GM21528 (cell line): ENCODE data around the gene NPAS1.
"Not testable (repeated sequence)": the region's sequence is repeated elsewhere in the genome, so short reads cannot be mapped to it uniquely, and the experiment has no call there.

ENCODE experiments used
- ATAC-seq: cut with Tn5 transposase; IDR thresholded peaks from one replicate; pipeline ENCODE4 v1.9.1; 2021; ENCODE audit warnings: mild to moderate bottlenecking, moderate library complexity; ENCODE audit not compliant: unreplicated experiment, low FRiP score

NPAS1 gene

DNA sequence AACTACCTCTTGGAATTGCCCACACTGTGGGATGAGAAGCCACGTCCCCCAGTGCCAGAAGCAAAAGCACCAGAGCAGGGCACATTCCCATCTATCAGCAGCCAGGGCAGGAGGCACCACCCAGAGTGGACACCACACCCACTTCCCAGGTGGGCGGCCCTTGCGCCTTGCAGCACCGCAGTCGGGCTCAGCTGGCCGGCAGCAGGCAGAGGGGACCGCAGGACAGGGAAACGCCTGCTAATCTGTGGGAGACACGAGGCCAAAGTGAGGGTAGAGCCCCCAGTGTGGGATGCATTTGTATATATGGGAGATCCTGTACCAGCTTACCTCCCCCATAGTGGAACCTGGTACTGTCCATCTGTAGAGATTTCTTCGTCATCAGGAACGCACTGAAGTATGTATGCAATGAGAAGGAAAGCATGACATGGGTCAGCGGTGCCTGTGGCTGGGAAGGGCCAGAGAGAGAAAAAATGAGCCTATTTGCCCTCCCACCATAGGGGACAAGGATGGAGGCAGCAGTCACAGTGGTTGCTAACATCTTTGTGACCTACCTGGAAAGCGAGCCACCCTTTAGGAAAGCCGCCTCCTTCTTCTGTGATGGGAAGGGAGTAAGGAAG lies 30.9 kb upstream of the NPAS1 start:
- no peak for ATAC-seq

DNA sequence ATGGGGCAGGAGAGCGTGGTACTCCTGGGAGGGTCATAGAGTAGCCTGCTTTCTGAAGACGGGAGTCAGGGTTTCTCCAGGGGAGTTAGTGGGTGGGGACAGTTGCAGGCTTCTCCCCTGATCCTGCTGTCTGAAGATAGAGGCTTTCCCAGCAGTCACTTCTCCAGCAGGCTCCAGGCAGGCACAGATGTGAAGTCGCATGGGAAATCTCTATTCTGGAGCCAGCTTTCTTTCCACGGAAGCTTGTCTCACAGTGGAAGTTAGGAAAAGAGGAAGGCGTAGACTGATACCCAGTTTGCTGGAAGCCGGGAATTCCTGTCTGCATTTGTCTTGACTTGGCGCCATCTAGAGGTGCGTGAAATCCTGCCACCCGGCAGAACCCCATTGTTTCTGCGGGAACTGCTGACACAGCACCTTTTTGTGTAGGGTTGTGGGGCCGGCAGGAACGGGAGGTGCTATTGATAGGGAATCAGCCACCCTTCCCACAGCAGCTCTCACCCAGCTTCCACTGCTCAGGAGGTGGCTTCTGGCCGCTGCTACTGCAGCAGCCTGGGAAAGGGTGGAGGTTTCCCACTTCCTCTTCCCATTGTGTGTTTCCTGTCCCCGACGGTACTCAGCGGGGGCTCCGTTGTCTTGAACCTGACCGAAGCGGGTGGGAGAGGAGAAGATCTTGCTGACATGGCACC lies 28.5 kb upstream of the NPAS1 start:
- no peak for ATAC-seq

DNA sequence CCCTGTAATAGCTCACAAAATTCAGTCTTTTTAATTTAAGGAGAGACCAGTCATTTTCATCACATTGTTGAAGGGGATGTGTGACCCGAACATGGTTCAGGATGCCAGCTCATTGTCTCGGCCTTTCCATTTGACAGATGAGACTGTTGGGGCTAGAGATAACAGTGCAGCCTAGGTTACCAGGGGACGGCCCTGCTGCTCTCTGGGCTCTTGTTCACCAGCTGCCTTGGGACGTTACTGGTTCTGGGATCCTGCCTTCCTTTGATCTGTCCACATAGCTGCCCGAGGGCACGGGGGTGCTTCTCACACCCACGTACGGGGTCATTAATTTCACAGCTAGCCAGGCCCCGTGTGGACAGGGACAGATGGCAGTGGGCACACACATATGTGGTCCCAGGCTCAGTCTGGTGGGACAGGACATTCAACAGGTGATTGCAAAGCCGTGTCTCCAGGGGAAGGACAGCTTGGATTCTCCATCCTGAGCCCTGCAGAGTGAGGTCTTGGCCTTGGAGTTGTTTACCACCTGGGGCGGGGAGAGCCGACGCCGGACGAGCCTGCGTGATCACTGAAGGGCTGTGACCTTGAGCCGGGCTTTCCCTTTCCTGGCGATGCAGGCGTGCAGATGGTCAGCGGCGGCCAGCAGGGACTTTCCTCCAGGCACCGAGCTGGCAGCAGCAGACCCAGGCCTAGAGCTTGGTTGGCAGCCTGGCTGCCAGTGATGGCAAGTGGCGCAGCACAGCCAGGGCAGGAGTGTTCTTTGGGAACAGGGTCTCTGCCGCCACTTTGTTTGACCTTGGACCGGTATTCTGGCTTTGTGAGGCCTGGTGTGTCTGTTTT lies 26.7 kb upstream of the NPAS1 start:
- ATAC-seq = no peak

DNA sequence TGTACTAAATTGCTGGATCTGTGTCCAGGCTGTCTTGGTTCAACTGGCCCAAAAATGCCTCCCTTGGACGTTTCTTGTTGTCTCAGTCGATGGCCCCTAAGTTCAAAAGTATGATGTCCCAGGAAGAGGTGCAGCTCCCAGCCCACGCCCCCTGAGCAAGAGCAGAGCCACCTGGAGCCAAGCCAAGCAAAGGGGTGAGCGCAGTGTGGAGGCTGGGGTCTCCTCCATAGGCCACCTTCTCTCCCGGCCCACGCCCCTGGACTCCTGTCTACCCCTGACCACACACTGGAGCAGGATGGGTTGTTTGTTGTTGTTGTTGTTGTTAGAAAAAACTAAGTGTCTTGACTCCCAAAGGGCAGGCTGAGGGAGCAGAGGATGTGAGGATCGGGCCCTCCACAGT lies 26.0 kb upstream of the NPAS1 start:
- ATAC-seq = no peak

DNA sequence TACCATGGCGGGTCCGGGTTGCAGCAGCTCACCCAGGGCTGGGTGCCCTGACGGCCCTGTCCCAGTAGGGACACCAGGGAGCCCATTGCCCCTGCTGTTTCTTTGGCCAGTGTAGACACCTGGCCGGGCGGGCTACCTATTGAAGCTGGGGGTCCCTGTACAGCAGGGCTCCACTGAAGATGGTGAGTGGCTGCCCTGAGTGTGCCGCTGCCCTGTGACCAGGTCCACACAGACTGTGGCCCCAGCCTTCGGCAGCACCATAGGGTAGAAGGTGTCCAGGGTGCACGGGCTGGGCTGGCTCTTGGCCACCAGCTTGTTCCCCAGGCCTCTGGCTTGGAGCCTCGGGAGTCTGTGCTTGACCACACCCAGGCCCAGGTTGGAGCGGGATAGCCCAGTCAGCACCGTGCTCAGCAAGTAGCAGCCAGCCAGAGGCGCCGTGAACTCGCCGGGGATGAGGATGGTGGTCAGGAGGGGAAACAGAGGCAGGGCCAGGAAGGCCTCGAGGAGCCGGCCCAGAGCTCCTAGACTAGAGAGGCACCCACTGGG lies 25.4 kb upstream of the NPAS1 start:
- no peak for ATAC-seq

DNA sequence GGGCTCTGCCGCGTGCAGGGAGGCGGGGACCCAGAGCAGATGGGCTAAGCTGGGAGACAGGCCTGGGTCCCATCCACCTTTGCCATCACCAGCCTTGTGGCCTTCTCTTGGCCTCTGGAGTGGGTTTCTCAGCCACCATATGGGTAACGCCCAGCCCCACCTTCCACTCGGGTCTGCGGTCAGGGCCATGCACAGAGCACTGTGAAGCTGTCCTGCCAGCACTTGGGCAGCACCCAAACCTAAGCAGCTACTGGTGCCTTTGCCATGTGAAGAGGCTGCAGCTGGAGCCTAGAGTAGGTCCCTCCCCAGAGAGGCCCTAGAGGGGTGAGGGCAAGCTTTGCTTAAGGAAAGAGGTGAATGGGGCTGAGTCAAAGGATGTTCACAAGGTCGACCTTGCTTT lies 24.1 kb upstream of the NPAS1 start:
- ATAC-seq = no peak

DNA sequence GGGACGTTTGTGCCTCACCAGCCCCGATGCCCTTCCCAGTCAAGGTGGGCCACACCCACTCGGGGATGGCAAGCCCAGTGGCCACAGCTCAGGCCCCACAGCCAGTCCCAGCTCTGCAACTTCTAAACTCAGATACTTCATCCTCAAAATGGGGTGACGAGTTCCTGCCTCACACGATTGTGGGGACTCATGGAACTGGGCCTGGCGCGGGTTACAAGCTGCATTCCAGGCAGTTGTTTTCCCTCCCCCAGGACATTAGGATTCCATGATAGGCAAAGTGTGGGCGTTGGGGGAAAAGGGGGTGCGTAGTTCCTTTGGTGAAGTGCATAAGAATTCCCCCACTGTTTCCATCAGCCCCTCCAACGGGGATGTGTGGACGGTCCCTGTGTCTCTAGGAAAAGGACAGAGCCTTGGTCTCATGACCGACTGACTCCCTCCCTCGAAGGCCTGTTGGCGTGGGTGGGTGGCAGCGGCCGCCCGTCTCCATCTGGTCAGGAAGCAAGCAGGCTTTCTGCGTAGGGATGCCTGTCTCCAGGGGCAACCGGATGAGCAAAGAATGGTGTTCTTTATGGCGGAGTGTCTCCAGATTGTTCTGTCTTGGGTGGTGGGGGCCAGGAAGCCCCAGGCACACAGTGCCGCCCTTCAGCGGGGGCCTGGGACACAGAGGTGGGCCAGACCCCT lies 21.1 kb upstream of the NPAS1 start:
- ATAC-seq = no peak

DNA sequence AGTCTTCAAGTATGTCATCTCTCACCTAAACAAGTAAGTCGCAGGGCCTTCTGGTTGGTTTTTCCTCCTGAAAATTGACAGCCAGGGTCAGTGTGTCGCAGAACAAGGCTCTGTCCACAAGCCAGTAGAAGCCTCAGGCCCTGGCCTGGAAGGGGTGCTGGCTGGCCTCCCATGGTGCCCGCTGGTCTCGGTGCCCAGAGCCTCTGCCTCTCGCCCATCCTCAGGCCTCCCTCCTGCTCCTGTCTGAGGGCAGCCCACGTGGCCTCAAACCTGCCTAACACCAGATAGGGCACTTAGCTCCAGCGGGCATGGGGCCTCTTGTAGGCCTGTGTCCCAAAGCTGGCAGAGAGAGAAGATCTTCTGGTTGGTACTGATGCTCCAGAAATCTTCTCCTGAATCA lies 20.3 kb upstream of the NPAS1 start:
- no peak for ATAC-seq

DNA sequence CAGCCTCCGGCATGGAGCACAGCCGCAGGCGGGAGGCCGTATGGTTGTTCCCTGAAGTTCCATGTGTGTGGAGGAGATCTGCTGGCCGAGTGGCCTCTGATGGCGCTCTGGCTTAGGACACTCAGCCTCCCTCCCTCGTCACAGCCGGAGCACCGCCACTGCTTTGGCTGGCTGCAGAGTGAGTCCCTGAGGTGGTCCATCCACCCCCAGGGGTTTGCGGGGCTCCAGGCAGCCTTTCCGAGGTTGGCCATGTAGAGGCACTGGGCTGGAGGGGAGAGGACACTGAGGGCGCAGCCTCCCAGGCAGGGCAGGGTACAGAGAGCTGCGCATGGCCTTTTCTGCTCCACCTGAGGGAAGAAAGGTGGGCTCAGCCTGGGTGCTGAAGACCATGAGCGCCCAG lies 19.8 kb upstream of the NPAS1 start:
- ATAC-seq = no peak

DNA sequence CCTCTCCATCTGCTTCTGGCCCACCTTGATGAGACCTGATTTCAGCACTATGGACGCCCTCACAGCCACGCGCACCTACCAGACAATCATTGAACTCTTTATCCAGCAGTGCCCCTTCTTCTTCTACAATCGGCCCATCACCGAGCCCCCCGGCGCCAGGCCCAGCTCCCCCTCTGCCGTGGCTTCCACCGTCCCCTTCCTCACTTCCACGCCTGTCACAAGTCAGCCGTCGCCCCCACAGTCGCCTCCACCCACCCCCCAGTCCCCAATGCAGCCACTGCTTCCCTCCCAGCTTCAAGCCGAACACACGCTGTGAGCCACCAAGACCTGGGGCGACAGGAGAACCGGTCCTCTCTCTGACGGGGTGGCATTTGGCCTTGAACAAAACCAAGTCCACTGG lies 19.3 kb upstream of the NPAS1 start:
- no peak for ATAC-seq

DNA sequence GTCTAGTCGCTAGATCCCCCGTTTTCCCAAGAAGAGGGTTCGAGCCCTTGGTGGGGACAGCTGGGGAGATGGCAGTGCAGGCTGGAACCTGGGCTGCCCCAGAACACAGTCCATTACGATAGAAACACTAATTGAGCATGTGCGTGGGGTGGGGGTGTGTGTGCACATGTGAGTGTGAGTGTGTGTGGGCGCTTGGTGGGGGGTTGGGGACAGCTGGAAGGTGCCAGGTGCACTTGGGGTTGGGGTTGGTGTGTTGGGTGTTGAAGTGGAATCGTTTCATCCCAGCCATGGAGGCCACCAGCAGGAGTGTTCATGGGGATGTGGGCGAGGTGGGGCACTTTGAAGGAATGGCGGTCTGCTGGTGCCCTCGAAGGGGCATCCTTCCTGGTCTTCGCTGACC lies 18.1 kb upstream of the NPAS1 start:
- no peak for ATAC-seq

DNA sequence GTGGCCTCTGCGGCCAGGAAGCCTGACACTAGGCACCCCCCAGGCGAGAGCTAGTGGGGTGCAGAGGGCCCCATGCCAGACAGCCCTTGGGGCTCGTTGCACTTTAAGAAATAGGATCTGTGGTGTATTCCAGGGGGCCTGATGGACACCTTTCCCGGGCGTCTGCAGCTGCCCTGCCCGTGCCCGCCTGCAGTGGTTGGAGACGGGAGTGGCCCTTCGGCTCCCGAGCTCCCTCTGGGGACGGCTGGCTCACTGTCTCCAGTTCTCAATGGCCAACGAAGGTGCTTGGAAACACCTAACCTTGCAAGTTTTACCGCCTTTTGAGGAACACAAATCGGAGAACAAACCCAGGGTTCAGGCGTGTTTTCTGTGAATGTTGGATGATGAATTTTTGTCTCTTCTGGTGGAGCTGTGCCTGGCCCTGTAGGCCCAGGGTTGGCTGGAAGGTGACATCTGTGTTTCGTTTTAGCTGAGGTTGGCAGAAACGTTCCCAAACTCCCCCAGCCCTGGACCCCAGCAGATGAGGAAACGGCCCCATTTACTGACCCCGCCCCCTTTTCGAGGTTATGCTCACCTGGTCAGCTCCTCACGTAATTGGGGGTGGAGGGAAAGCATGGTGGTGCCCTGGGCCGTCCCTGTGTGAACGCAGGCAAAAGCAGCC lies 17.4 kb upstream of the NPAS1 start:
- no peak for ATAC-seq

DNA sequence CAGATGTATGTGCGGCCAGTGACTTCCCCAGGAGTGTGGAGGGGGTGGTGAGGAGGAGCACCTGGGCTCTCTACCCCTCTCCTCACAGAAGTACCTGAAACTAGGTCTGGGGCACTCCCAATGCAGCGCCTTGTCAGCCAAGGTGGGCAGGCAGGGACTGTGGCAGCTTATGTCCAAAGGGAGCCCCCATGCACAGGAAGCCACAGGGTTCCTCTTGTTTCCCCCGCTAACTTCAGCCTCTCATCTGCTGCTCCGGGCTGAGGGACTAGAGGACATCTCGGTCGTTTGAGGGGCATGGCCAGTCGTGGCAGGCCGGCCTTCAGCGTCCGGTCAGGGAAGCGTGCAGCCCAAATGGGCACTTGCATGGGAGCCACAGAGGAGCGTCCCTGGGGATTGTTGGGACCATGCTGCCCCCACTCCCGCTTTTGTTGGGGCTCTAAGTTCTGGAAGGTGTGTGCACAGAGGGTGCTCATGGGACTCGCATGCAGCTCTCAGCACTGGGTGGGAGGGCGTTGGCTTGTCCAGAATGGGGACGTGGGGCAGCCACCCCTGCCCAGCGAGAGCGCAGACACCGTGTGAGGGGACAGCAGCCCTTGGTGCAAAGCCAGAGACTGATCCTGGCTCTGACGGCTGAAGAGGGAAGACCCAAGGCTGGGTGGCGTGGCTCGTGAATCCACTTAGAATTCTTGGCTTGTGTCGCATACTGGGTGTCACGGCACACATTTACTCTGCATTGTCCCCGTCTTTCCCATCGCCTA lies 16.6 kb upstream of the NPAS1 start:
- ATAC-seq = no peak

DNA sequence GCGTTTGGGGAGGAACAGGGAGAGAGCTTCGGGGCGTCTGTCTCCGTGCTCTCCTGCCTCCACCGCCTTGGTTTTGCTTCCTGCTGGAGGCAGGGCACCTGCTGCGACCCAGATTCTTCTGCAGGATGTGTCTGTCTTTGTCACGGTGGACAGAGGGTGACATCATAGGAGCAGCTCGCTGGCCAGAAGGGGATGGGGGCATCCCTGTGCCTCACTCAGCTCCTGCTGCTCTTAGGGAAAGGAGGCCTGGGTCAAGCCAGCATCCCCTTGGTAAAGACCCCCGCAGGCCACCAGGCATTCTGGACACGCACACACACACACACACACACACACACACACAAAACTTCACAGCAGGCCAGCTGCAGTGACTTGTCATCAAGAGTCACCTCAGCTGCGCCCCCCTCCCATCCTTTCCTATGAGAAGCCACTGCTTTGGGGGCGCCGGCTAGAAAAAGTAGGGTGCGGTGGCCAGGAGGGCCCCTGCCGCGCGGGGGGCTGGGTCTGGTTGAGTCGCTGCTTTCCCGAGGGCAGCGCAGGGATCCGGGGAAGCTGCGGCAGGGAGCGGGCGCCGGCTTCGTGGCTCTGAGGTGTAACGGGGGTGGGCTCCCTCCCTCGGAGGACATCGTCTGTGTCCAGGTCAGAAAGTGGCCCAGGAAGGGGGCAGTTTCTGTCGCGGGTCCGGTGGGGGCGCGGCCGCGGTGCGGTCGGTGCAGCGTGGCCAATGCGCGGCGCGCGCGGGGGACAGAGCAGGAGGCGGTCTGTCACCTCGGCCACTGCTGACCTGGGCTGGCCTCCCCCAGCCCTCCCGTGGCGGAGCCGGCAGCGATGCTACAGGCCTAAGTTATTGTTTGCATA lies 15.8 kb upstream of the NPAS1 start:
- ATAC-seq = no peak

DNA sequence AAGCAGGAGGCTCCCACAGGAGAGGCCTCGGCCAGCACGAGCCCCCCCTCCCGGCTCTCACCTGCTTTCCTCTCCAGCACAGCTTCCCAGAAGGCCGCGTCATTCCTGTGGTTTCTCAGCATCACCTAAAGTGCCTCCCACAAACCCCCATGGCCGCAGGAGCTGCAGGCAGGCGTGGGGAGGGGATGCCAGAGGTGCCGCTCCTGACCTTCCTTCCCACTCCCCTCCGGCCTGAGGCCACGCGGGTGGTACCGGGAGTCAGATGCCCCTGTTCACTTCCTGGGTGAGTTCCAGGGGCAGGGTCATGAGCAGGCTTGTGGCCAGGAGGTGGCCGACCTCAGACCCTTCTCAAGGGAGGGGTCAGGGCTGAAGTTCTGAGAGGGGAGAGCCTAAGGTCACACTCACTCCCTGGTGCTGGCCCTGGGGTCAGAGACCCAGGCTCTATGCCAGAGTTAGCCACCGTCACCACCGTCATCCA lies 14.4 kb upstream of the NPAS1 start:
- ATAC-seq = no peak

DNA sequence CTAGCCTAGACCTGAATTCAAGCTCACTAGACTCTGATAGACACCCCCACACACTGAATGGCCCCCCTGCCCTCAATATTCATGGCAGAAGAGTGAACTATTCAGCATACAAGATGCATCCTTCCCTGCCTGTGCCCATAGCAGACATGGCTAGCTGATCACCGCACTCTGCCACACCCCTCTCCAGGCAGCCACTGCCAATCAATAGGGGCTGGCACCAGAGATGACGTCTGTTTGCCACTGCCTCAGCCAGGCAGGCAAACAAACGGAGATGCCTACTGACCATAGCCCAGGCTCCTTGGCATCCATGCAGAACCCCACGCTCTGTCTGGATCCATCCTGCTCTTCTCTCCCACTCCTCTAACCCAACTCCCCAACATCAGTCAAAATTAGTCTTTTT lies 13.8 kb upstream of the NPAS1 start:
- no peak for ATAC-seq

DNA sequence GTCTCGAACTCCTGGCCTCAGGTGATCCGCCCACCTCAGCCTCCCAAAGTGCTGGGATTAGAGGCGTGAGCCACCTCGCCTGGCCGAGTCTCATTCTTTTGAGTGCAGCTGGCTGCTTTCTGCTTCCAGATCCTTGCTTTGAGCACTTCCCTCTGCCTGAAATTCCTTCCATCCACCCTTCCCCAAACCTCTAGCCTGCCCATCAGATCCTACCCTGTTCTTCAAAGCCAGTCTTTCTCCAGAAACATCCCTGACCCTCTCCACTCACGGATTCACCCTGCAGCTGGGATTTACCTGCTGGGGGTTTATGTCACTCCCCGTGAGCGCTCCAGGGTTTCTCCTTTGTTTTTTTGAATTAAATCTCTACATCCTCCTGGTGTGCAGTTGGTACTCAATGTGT lies 13.1 kb upstream of the NPAS1 start:
- ATAC-seq = no peak

DNA sequence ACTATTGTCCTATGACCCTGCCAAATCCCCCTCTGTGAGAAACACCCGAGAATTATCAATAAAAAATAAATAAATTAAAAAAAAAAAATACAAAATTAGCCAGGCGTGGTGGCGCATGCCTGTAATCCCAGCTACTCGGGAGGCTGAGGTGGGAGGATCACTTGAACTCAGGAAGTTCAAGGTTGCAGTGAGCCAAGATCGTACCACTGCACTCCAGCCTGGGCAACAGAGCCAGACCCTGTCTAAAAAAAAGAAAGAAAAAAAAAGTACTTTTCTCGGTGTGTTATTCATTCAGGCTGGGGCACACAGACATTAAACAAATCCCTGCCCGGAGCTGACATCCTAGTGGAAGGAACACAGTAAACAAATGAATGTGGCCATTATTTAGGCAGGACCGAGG lies 9.1 kb upstream of the NPAS1 start:
- ATAC-seq = not testable (repeated sequence)

DNA sequence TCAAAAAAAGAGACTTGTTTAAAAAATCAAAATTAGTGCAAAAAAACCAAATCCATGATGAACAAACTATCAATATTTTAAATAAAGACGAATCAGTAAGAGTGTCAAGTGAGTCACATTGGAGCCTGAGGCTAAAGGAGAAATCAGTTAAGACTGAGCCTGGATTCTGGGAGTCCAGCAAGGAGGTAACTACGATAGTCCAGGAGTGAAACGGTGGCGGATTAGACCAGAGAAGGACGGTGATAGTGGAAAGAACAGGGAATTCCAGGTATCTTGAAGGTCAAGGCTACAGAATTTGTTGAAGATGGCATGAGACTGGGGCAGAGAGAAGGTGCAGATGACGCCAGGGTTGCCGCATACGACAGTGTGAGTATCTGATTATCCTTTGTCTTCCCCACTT lies 7.0 kb upstream of the NPAS1 start:
- no peak for ATAC-seq
